HPDE6-E6E7 (cell line): ENCODE data around the gene AP3B1.

Experiments
- DNase-seq: peaks from one replicate; pipeline ENCODE4 v3.0.0; 2011; ENCODE audit warnings: missing footprints; ENCODE audit errors: extremely low spot score

AP3B1 gene

GRCh38 chr5:78003450-78003849, 291.0 kb downstream of the AP3B1 start:
- DNase-seq: no peak

DNA sequence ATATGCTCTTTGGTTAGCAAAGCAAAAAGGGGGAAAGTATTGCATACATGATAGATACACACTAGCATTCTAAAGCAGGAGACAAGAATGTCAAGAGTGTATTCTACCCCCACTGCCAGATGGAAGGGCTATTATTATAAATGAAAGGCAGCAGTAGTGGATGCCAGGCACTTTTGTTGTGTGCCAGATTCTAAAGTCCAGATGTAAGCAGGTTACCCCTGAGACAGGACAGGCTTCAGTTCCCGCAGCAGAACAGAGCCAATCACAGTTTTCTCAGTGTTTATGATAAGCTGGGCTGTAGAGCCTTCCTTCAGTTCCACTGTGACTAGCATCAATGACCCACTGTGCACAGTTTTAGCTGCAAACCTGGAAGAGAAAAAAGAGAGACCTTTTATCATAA, 291.8 kb downstream of the AP3B1 start:
- no peak for DNase-seq

GRCh38 chr5:78001197-78001596, 293.3 kb downstream of the AP3B1 start:
- DNase-seq: no peak

DNA sequence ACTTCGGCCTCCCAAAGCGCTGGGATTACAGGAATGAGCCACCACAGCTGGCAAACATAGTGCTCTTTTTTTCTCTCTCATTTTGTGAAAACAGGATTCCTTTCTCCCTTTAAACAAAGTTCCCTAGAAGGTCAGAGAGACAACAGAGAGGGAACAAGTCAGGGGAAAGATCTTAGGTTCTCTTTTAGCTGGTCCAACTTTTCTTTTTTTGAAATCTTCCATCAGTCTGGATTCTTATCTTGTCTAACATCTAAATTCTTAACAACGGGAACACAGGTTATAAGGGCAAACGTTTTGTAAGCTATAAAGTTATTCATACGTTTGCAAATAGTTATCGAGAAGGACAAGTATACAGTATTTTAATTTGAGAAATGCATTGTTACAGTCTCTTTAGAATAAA, 294.3 kb downstream of the AP3B1 start:
- DNase-seq: no peak

DNA sequence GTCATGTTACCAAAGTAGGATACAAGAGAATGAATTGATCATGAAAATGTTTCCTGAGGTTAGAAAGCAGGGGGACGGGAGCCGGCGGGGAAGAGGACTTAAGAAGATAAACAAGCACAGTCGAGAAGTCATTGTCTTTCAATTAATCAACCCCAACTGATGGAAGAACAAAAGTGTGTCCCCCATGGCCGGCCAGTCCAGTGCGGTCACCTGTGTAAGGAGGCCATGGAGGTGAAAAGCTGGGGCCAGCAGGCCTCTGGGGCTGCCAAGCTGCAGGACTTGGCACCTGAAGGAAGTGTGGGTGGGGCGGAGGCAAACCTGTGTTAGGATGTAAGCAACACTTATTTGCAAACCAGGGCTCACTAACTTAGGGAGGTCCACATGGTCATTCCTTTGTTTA, 295.1 kb downstream of the AP3B1 start:
- no peak for DNase-seq

DNA sequence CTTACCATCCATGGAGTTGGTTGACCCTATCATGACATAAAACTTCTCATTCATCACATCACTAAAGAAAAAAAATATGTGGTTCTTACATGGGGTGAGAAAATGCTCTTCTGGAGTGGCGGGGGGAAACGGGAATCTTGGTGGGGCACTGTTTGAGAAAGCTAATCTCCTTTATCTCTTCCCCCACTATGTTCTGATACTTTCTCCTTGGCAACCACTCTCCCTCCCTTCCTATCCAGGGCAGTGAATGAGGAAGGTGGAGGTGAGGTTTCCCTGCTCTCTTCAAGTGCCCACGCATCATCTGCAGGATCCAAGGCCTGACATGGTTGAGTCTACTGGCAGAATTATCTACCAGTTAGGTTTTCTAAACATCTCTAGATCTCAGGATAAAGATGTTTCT, 297.6 kb downstream of the AP3B1 start:
- no peak for DNase-seq

- DNase-seq: no peak
These were observed 298.6 kb downstream of the AP3B1 start for GRCh38 chr5:77995793-77996409.

DNA sequence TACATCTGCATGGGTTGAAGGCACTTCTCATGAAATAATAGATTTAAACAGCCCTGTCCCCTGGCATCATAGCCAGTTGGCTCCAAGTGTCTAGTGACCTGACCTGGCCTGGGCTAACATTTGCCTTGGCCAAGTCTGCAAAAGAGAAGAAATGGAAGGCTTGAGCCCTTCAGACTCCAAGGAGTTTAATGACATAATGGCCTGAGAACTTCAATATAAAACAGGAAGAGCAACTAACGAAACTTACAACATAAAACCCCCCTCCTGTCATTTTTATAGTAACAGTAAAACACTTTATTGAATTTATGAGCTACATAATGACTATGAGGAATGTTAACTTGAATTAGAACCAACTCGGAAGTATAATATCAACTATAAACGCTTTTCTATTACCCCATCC, 299.6 kb downstream of the AP3B1 start:
- DNase-seq: no peak

DNA sequence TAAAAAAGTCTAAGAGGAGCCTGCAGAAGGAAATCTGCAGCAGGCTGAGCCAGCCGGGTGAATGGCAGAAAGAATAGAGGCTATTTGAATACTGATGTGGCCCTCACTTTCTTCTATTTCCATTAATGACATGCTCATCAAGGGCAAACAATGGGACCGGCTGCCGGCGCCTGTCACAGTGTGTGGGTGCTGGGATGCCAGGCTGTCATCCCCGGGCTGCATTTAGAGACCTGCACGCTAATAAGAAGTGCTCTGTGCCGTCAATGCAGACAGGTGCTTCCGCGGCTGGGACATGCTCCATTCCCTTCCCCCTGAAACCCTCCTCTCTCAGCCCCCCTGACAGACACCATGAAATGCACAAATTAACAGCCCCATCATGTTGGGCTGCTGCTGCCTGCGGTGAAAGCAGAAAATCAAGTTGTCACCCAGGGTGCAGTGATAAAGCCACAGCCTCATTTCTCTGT, 300.6 kb downstream of the AP3B1 start:
- DNase-seq: no peak

DNA sequence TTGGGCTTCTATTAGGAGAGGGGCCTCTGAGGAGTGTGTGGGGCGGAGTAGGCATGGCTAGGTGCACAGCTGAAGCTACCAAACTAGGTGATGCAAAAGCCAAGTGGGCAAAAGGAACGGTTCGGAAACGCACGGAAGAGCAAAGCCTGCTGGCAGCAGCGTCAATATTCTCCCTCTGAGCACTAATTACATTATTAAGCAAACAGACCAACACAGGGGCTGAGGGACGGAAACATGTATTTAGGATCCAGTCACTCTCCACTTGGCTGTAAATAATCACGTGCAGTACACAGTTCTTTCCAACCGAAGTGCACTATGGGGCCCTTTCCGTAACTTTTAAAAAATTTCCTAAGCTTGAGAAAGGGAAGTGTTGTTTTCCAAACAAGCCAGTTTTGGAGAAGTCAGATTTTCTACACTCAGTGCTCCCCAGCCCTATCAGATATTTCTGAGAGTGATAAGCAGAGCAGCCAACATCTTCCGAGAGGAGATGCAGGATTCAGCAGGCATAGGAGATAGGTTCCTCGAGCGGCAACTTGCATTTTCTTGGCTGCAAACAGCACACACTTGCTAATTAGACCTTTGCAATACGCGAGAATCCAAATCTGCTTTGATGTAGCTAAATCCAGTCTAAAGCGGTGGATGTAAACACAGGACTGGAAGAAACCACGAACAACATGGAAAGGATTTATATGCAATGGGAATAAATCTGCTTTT, 301.2 kb downstream of the AP3B1 start:
- no peak for DNase-seq

DNA sequence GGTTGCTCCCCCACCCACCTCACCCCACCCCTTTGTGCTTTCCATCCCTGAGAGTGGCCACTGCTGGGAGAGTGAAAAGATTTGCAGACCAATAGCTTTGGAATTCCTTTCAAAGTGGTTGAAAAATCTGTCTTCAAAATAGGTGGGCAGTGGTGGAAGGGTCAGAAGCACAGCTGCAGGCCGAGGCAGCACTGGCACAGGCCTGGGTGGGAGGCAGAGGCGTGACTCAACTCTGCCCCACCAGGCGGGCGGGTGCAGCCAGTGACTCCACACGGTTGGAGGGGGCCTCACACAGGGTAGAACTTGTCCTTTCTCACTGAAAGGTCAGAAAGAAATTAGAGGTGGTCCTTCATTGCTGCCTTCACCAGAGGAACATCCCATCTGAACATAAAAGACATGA, 303.4 kb downstream of the AP3B1 start:
- no peak for DNase-seq

- DNase-seq: no peak
These were observed 304.5 kb downstream of the AP3B1 start for GRCh38 chr5:77990020-77990419.

DNA sequence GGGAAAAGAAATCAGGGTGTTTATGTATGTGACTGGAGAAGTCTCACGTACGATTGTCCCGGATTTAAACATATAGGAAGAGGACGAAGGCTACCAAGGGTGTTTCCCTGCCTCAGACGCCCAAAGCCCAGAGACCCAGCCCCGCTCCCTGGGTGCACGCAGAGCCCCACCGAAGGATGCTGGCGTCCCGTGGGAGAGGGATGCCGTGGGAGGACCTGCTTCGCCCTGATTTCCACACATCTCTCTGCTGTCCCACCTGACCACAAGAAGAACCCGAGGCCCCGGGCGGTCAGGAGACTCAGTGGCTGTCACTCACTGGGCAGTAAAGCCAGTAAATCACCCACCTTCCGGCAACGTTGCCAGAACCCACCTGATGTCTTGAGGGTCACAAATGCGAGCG, 306.5 kb downstream of the AP3B1 start:
- DNase-seq: no peak

DNA sequence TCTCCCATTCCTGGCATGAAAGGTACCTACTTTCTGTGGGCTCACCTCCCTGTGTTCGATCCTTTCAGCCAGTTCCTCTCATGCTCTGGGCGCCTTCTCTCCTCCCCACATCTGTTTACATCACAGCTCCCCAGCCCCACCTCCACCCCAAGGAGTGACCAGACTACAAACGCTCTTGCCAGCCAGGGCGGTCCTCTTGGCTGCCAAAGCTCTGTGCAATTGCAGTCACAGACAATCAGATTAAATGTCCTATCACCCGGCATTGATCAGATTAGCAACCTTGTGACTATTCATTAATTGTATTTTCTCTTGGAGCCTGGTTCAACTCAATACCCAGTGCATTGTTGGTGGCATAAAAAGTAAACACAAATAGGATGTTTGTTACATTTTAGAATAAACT, 307.2 kb downstream of the AP3B1 start:
- DNase-seq: no peak

DNA sequence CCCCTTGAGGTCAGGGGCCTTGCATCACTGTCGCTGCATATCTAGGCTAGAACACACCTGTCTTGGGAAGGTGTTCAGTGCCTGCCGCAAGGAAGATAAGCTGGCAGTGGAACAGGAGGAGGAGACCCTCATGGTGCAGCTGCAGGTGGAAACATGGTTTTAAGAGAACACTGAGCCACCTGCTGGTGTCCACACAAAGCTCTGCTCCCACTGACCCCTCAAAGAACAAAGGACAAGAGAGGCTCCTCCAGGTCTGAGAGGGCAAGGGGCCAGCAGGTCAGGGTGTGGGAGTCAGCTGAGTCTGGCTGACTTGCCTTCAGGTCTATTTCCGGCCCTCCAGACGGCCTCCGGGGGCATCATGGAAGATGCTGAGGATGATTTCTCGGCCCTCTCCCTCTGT, 308.2 kb downstream of the AP3B1 start:
- no peak for DNase-seq

GRCh38 chr5:77985247-77985646, 309.3 kb downstream of the AP3B1 start:
- DNase-seq: no peak

DNA sequence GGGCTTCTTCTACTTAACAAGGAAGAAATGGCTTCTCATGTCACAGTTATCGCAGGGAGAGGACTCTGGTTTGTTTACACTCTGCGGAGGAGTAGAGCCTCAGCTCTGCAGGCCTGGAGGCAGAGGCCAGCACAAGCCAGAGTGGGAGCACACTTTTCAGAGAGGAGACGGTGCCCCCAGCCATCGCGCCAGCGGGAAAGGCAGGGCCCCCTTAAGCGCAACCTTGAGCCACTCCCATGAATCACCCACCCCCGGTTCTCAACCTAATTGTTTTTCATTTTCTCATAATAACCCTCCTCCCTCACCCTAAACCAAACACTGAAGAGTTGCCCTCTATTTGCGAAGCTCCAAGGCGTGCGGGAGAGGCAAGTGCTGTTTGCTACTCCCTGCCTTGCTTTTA, 309.9 kb downstream of the AP3B1 start:
- no peak for DNase-seq

GRCh38 chr5:77983482-77984199, 310.9 kb downstream of the AP3B1 start:
- no peak for DNase-seq

GRCh38 chr5:77981820-77982219, 312.7 kb downstream of the AP3B1 start:
- no peak for DNase-seq

GRCh38 chr5:77974576-77974975, 319.9 kb downstream of the AP3B1 start:
- no peak for DNase-seq

GRCh38 chr5:77973253-77973609, 321.3 kb downstream of the AP3B1 start:
- DNase-seq: no peak

- no peak for DNase-seq
These were observed 321.8 kb downstream of the AP3B1 start for GRCh38 chr5:77972469-77973252.
